ENCODE results near the gene LEMD2.

- TF ChIP-seq GATA1 (IDR thresholded peaks at IDR 0.05; ENCODE audit: low read depth, low read length) (no peak), POLR2A (IDR thresholded peaks at IDR 0.05; ENCODE audit: low read length) (no peak)
These were observed 39.5 kb downstream of the LEMD2 start for GRCh38 chr6:33749401-33749800.

Measured in erythroblast (primary cell).